ENCODE data around the gene MYL7. TPM values are rescaled to one million over a fixed set of nuclear protein-coding genes. Genes with fewer than 3 reads are reported as not detected.

MYL7 gene
- total and polyA plus RNA-seq, 2 of the 13 experiments (the other 11 are each of a cell fraction or from before 2014, with no cell fraction given): 1.8 TPM; not detected in 1

DNA sequence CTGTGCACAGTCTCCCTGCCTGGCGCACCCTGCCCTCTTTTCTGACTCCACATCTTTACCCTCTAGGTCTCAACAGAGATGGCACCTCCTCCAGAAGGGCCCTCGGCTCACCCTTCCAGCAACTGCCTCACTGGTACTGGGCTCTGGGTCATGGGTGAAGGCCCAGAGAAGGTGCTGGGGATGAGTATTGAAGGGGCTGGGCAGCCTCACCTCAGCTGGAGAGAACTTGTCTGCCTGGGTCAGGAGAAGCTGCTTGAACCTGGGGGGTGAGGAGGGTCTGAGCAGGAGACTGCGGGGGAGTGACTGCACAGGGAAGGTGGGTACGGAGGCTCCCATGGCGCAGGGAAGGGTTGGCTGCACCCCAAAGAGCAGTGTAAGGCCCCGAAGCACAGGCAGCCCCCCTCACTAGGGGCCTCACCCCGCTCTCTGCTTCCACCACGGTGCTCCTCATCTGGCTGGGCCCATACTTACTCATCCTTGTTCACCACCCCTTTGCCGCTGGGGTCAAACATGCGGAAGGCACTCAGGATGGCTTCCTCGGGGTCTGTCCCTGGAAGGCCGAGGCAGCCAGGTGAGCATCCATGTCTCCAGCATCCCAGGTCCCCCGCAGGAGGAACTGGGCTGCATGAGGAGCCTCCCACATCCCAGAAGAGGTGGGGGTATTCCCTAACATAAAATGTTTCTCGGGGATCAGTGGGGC is 1.7 kb downstream of the MYL7 start:
- POLR2A ChIA-PET: no interaction called here
- FAIRE-seq (no peak), ATAC-seq (no peak), DNase-seq (ENCODE audit: low spot score) (no peak)
- no peak overlapping the region for H2AFZ ChIP-seq (ENCODE audit: low read length)
- WGBS (ENCODE audit: low lambda C conversion rate): 40% methylated on average over 11 of the region's 14 CpGs
- BruUV-seq (replicated peaks): no TSS peak
- H3K4me2 ChIP-seq (ENCODE audit: low read depth, low read length): no peak overlapping the region
- H4K20me1 ChIP-seq (ENCODE audit: insufficient read depth, low read length): no peaks in the 10 kb centered on the region
- CTCF ChIA-PET (ENCODE audit: low intra/inter-chr PET ratio, low total read pairs): no interaction called here
- no peaks in the 10 kb centered on the region for H3K9me3 ChIP-seq (ENCODE audit: low read length)
- TF ChIP-seq DR1 (CRISPR knock-in tag; IDR thresholded peaks at IDR 0.05): no peak
- TF ChIP-seq RBM39 (IDR thresholded peaks at IDR 0.05; ENCODE audit: low read depth, low read length, poor library complexity, severe bottlenecking): no peak
- no peak for TF ChIP-seq SRY (CRISPR knock-in tag; IDR thresholded peaks at IDR 0.05)
- no peak for TF ChIP-seq ZNF326 (CRISPR knock-in tag; IDR thresholded peaks at IDR 0.05; ENCODE audit: borderline replicate concordance)
- TF ChIP-seq NONO (IDR thresholded peaks at IDR 0.05): no peak
- TF ChIP-seq NONO (CRISPR knock-in tag; conservative IDR thresholded peaks at IDR 0.05): no peak
- TF ChIP-seq SP1 (IDR thresholded peaks at IDR 0.05): no peak
- no peak for TF ChIP-seq SP1 (CRISPR knock-in tag; IDR thresholded peaks at IDR 0.05)
- no peak for TF ChIP-seq NFYB (CRISPR knock-in tag; IDR thresholded peaks at IDR 0.05)
- TF ChIP-seq RFX3 (CRISPR knock-in tag; IDR thresholded peaks at IDR 0.05): no peak
- TF ChIP-seq JUND (CRISPR knock-in tag; IDR thresholded peaks at IDR 0.05): no peak
- TF ChIP-seq ZMYM4 (CRISPR knock-in tag; IDR thresholded peaks at IDR 0.05): no peak
- no peak for TF ChIP-seq SMAD9 (CRISPR knock-in tag; IDR thresholded peaks at IDR 0.05)
- TF ChIP-seq, protein P1, sequence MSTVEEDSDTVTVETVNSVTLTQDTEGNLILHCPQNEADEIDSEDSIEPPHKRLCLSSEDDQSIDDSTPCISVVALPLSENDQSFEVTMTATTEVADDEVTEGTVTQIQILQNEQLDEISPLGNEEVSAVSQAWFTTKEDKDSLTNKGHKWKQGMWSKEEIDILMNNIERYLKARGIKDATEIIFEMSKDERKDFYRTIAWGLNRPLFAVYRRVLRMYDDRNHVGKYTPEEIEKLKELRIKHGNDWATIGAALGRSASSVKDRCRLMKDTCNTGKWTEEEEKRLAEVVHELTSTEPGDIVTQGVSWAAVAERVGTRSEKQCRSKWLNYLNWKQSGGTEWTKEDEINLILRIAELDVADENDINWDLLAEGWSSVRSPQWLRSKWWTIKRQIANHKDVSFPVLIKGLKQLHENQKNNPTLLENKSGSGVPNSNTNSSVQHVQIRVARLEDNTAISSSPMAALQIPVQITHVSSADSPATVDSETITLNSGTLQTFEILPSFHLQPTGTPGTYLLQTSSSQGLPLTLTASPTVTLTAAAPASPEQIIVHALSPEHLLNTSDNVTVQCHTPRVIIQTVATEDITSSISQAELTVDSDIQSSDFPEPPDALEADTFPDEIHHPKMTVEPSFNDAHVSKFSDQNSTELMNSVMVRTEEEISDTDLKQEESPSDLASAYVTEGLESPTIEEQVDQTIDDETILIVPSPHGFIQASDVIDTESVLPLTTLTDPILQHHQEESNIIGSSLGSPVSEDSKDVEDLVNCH (CRISPR knock-in tag; IDR thresholded peaks at IDR 0.05): no peak
- in situ Hi-C loops (cut with HindIII; ENCODE audit: extremely low pct_ligation_motif_present, low pct_unique_long_range_greater_than_20kb): no loop called here
- H3K9ac ChIP-seq (ENCODE audit: insufficient read depth, low read depth, low read length): no peak overlapping the region
- no peak overlapping the region for H3K4me3 ChIP-seq (replicated peaks in 1 of 3; ENCODE audit: insufficient read depth in 1 of 3, low read depth in 2 of 3, low read length in 3 of 3)
- H3K27me3 ChIP-seq (ENCODE audit: control insufficient read depth in 1 of 2, insufficient read depth in 2 of 2, low read length in 2 of 2): peaks cover 0 to 3% of the 10 kb centered on the region in 2 experiments; a peak in 1 of 5 replicates
- no peaks in the 10 kb centered on the region for H3K4me1 ChIP-seq (ENCODE audit: insufficient read depth, low read length)
- intact Hi-C loops (cut with micrococcal nuclease; ENCODE audit: unreplicated experiment): loop anchor here (10.0 kb wide), 1 partner anchor 55 kb away; no protein-coding TSS in a partner anchor
- H3K36me3 ChIP-seq (replicated peaks in 1 of 2; ENCODE audit: control insufficient read depth in 1 of 2, insufficient read depth in 2 of 2, low read length in 2 of 2): no peaks in the 10 kb centered on the region
- H3K79me2 ChIP-seq (ENCODE audit: insufficient read depth, low read length): no peaks in the 10 kb centered on the region
- H3K27ac ChIP-seq (ENCODE audit: extremely low read length, insufficient read depth, low read length): no peak overlapping the region
